Brain microvascular endothelial cell (primary cell): ENCODE measurements around the gene ZDHHC24.

Source experiments
- DNase-seq: peaks from one replicate; pipeline ENCODE4 v3.0.0-alpha.2; 2020
- H3K27ac ChIP-seq: fragments of 250-450 bp; sonication (Bioruptor Pico); 2 replicates; pipeline ENCODE4 v1.5.1; 2020; ENCODE audit warnings: mild to moderate bottlenecking, moderate library complexity
- H3K27me3 ChIP-seq: fragments of 250-450 bp; sonication (Bioruptor Pico); replicated peaks from 2 replicates; pipeline ENCODE4 v1.5.1; 2020; ENCODE audit warnings: mild to moderate bottlenecking
- H3K36me3 ChIP-seq: fragments of 250-450 bp; sonication (Bioruptor Pico); replicated peaks from 2 replicates; pipeline ENCODE4 v1.5.1; 2020; ENCODE audit warnings: mild to moderate bottlenecking
- H3K4me3 ChIP-seq: 2 replicates; pipeline ENCODE4 v1.5.1; 2011; ENCODE audit warnings: low read depth, mild to moderate bottlenecking, control low read depth, low read length, moderate library complexity
- in situ Hi-C: cut with HindIII; loops from 2 replicates; pipeline ENCODE4 v1.10.0; 2017; ENCODE audit warnings: low sequenced_read_pairs, low pct_ligation_motif_present
- TF ChIP-seq, protein P1 (sequence below): IDR thresholded peaks from 2 replicates; pipeline ENCODE4 v1.5.1; 2011; ENCODE audit warnings: low read depth, mild to moderate bottlenecking, moderate library complexity, low read length, control low read depth, inconsistent platforms; ENCODE audit errors: missing control alignments

ZDHHC24 gene, protein sequence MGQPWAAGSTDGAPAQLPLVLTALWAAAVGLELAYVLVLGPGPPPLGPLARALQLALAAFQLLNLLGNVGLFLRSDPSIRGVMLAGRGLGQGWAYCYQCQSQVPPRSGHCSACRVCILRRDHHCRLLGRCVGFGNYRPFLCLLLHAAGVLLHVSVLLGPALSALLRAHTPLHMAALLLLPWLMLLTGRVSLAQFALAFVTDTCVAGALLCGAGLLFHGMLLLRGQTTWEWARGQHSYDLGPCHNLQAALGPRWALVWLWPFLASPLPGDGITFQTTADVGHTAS

DNA sequence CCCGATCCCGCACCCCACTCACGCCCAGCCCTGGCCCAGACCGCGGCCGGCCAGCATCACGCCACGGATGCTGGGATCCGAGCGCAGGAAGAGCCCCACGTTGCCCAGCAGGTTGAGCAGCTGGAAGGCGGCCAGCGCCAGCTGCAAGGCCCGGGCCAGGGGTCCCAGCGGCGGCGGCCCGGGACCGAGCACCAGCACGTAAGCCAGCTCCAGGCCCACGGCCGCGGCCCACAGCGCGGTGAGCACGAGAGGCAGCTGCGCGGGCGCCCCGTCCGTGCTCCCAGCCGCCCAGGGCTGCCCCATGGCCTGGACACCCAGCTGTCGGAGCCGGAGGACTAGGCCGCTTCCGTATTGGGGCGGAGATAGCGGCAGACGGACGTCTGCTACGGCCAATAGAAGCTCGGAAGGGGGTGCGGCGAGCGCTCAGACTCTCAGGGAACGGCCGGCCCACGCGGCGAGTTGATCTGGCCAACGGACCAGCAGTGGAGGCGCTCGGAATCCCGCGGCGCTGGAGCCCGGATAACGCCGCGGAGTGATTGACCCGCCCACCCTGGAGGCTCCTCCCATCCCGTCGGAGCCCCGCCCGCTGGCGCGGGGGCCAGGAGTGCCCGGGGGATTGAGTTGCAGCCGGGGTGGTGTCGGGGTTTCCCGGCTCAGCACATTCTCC lies at the start of gene ZDHHC24:
Gene ZDHHC24, minus strand, starts transcription at position 348 of the 667 bp plus-strand sequence. Its CDS starts 45 bp downstream, at position 303.
- in situ Hi-C loops: no loop called here
- Histone ChIP-seq H3K27ac (peak within 1 kb of the TSS; percentile 48), H3K27me3 (no peaks in the 10 kb centered on the region), H3K36me3 (no peaks in the 10 kb centered on the region), H3K4me3 (peak within 1 kb of the TSS; percentile 70)
- TF ChIP-seq, protein P1, sequence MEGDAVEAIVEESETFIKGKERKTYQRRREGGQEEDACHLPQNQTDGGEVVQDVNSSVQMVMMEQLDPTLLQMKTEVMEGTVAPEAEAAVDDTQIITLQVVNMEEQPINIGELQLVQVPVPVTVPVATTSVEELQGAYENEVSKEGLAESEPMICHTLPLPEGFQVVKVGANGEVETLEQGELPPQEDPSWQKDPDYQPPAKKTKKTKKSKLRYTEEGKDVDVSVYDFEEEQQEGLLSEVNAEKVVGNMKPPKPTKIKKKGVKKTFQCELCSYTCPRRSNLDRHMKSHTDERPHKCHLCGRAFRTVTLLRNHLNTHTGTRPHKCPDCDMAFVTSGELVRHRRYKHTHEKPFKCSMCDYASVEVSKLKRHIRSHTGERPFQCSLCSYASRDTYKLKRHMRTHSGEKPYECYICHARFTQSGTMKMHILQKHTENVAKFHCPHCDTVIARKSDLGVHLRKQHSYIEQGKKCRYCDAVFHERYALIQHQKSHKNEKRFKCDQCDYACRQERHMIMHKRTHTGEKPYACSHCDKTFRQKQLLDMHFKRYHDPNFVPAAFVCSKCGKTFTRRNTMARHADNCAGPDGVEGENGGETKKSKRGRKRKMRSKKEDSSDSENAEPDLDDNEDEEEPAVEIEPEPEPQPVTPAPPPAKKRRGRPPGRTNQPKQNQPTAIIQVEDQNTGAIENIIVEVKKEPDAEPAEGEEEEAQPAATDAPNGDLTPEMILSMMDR: no peak
- DNase-seq: peak; percentile 97

DNA sequence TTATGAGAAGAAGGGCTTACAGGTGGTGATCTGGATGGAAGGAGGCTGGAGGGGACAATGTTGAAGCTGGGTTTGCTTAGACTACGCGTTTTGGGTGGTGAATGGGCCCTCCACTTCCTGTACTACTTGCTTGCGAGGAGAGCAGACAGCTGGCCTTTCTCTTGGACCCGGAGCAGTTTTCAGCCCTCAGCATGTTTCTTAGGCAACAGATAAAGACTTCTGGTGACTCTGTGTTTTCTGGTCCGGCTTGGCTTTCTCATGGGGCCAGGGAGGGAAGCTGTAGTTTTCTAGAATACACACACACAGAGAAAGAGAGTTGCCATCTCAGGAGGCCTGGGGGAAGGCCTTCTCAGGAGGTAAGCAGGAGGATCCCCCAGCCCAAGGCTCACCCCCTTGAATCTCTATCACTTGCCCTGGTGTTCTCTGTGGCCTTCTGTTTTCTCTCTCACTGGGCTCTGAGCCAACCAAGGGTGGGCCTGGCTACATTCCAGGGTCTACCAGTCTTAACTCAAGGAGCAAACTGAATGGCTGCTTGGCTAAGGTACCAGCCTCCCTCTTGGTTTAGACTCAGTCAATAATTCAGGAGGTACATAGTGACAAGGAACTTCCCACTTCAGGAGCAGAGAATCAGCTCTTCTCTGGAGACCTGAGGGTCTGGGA lies 49.5 kb upstream of the ZDHHC24 start:
- TF ChIP-seq, protein P1: no peak
- no peak overlapping the region for H3K4me3 ChIP-seq
- DNase-seq: no peak
- no peak overlapping the region for H3K27ac ChIP-seq
- H3K27me3 ChIP-seq: no peaks in the 10 kb centered on the region
- in situ Hi-C loops: no loop called here
- peaks cover 9% of the 10 kb centered on the region for H3K36me3 ChIP-seq

DNA sequence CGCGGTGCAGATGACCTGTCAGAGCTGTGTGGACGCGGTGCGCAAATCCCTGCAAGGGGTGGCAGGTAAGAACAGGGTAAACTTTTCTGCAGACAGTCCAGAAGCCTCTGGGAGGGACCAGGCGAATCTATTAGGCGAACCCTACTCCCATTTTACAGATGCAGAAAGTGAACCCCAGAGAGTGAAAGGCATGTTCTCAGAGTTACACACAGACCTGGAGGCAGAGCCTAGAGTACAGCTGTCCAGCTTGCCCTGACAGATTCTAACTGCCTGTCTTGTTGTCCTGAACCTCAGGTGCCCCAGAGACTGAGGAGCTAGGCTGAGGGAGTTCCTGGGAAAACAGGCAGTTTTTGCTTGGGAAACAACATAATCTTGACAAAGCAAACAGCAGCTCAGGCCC lies 47.8 kb upstream of the ZDHHC24 start:
- TF ChIP-seq, protein P1: no peak
- no peak for DNase-seq
- Histone ChIP-seq H3K36me3 (no peaks in the 10 kb centered on the region), H3K27ac (no peak overlapping the region), H3K27me3 (no peaks in the 10 kb centered on the region), H3K4me3 (peak overlapping the region; percentile 70)
- in situ Hi-C loops: no loop called here

DNA sequence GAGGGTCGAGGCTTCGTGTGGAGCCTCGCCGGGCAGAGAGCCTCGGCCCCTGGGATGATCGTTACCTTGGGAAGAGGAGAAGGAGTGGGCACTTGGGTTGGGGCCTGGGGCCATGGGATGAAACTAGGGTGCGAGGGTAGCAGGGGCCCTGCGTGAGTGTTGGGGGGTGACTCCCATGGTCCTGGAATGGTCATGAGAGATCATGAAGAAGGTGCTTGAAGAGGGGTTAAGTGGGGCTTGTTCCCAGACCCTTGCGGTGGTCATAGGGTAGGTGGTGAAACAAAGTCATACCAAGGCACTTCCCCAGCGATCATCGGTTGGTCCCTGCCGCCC lies 47.4 kb upstream of the ZDHHC24 start:
- H3K27me3 ChIP-seq: no peaks in the 10 kb centered on the region
- peak overlapping the region; percentile 70 for H3K4me3 ChIP-seq
- TF ChIP-seq, protein P1: no peak
- H3K36me3 ChIP-seq: no peaks in the 10 kb centered on the region
- in situ Hi-C loops: no loop called here
- peak overlapping the region; percentile 30 for H3K27ac ChIP-seq
- no peak for DNase-seq

DNA sequence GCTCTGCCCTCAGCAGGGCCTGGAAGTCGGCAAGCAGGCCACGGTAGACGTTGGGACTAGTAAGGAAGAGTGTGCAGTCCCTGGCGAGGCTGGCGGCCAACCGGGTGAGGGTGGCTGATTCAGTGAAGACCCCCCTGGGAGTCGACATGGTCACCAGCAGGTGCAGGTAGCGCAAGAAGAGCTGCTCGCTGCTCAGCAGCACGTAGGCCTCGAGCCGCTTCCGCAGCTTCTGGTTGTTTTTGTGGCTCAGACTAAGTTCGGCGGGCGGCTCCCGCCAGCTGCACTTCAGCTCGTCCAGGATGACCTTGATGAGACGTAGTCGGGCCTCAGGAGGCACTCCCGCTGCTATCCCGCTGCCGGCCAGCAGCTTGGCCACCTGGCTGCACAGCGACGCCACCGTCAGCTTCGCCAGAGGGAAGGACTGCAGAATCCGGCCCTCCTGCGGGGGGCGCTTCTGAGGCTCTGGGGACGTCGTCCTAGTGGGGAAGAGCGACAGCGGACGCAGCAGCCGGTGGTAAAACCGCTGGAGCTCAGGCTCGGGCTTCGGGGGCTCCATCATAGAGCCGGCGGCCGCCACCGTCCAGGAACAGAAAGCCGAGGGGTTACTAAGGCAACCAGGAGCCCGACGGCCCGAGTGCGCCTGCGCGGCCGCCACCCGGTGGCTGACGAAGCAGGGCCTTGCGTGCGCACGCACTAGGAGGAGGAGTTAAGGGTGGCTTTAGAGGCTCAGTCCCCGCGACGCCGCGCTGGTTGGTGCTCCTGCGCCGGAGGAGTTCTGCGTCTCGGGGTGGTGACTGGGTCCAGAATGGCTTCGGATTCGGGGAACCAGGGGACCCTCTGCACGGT lies 46.8 kb upstream of the ZDHHC24 start, which contains the start of the genes CCDC87 and CCS:
Gene CCDC87, minus strand, starts transcription at position 607 of the 846 bp plus-strand sequence. Its CDS starts 48 bp downstream, at position 559.
Gene CCS, plus strand, starts transcription at position 729 of the 846 bp plus-strand sequence. Its CDS starts 77 bp downstream, at position 806.
- no peaks in the 10 kb centered on the region for H3K36me3 ChIP-seq
- in situ Hi-C loops: no loop called here

More for the DNA sequence above, 46.8 kb upstream of the ZDHHC24 start, which contains the start of the genes CCDC87 and CCS:
- Histone ChIP-seq H3K4me3 (peak within 1 kb of the TSS; percentile 70), H3K27me3 (no peaks in the 10 kb centered on the region), H3K27ac (peak within 1 kb of the TSS; percentile 30)
- peak; percentile 94 for DNase-seq
- TF ChIP-seq, protein P1: peak; percentile 84
